Suppressor macrophage treated with lipopolysaccharide for 4 hours (primary cell): ENCODE measurements around the gene ZNF223.

Source experiments
- DNase-seq: peaks from one replicate; pipeline ENCODE4 v3.0.0-alpha.2; 2020

The ZNF223 gene

GRCh38 chr19:44072543-44073401, 20.9 kb downstream of the ZNF223 start:
- peak; percentile 3 for DNase-seq

GRCh38 chr19:44076325-44076724, 24.5 kb downstream of the ZNF223 start:
- DNase-seq: no peak

- DNase-seq: no peak
These were observed 40.3 kb downstream of the ZNF223 start for GRCh38 chr19:44092108-44092507.

GRCh38 chr19:44093931-44094765, 42.3 kb downstream of the ZNF223 start, which contains the start of gene ZNF224:
Gene ZNF224, plus strand, starts transcription at chr19:44094361. Its CDS starts 3,513 bp downstream, at chr19:44097874.
- peak; percentile 95 for DNase-seq

- no peak for DNase-seq
These were observed 55.9 kb downstream of the ZNF223 start for GRCh38 chr19:44107751-44108150.

GRCh38 chr19:44109458-44109857, 57.6 kb downstream of the ZNF223 start:
- no peak for DNase-seq

- peak; percentile 34 for DNase-seq
These were observed 60.2 kb downstream of the ZNF223 start for GRCh38 chr19:44111910-44112463.

GRCh38 chr19:44112802-44113137, 60.9 kb downstream of the ZNF223 start:
- DNase-seq: no peak

- peak; percentile 98 for DNase-seq
These were observed 61.4 kb downstream of the ZNF223 start, which contains the start of gene ZNF225 for GRCh38 chr19:44113138-44113783. Gene ZNF225, plus strand, starts transcription at chr19:44113399. Its CDS starts 2,429 bp downstream, at chr19:44115828.

GRCh38 chr19:44113784-44114390, 62.1 kb downstream of the ZNF223 start:
- DNase-seq: no peak
